ENCODE data around the gene GPC3.

DNA sequence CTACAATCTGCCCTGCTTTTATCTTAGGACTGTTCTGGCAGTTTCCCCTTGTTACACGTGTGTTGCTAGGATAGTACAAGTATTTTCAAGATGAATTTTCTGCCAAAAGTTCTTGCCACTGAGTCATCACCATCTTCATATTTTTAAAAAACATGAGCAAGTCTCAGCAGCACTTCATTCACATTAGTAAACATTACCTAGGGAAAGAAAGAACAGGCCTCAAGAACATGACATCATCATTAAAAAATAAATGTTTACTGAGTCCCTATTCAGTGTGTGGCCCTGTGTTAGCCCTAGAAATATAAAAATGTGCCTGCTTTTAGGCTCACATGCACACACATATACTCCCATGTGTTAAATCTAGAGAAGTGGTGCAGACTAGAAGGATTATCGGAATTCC lies 18.7 kb upstream of the GPC3 start:
- TF ChIP-seq TAF1 (IDR thresholded peaks at IDR 0.05; ENCODE audit: low read depth) = no peak
- no peak for TF ChIP-seq EP300 (IDR thresholded peaks at IDR 0.05; ENCODE audit: borderline replicate concordance)
- no peak for TF ChIP-seq NFIC (IDR thresholded peaks at IDR 0.05)
- TF ChIP-seq, protein P1, sequence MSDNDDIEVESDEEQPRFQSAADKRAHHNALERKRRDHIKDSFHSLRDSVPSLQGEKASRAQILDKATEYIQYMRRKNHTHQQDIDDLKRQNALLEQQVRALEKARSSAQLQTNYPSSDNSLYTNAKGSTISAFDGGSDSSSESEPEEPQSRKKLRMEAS (IDR thresholded peaks at IDR 0.05) = no peak
- TF ChIP-seq RAD21 (IDR thresholded peaks at IDR 0.05; ENCODE audit: low read depth) = no peak
- no peak for TF ChIP-seq ZBTB7A (IDR thresholded peaks at IDR 0.05; ENCODE audit: low read depth)
- no peak for TF ChIP-seq TEAD4 (IDR thresholded peaks at IDR 0.05)

Measured in Ishikawa (cell line).